Sigmoid colon (tissue), 7 donors: ENCODE results near the gene KEAP1. TPM values are rescaled to one million over a fixed set of nuclear protein-coding genes. Genes with fewer than 3 reads are reported as not detected.

Experiments
- DNase-seq: peaks from one replicate; pipeline ENCODE4 v3.0.0-alpha.2; 2019
- H3K27ac ChIP-seq, 4 donors: fragments of 200-600 bp; sonication (generic); one replicate each; pipeline ENCODE4 v1.5.1; 2016 to 2019; ENCODE audit warnings: mild to moderate bottlenecking in 1 of 4
- H3K27me3 ChIP-seq, 3 donors: fragments of 200-600 bp; sonication (generic); one replicate each; pipeline ENCODE4 v1.5.1; 2019; ENCODE audit warnings: mild to moderate bottlenecking in 1 of 3
- H3K36me3 ChIP-seq, 4 donors: fragments of 200-600 bp; sonication (generic); one replicate each; pipeline ENCODE4 v1.5.1; 2016 to 2019
- H3K4me1 ChIP-seq, 4 donors: fragments of 200-600 bp; sonication (generic); one replicate each; pipeline ENCODE4 v1.5.1; 2017 to 2019
- H3K4me3 ChIP-seq, 4 donors: fragments of 200-600 bp; sonication (generic); one replicate each; pipeline ENCODE4 v1.5.1; 2017 to 2019; ENCODE audit warnings: mild to moderate bottlenecking in 2 of 4, moderate library complexity in 1 of 4
- H3K9me3 ChIP-seq, 4 donors: fragments of 200-600 bp in 3 of 4; sonication (generic) in 3 of 4; one replicate each; pipeline versions ENCODE4 v1.5.1 to v1.6.1; 2013 to 2019
- CTCF ChIP-seq, 4 experiments: fragments of 450-650 bp in 3 of 4; fragments of 200-600 bp in 1 of 4; IDR thresholded peaks; one replicate each; pipeline ENCODE4 v1.5.1; 2016 to 2019; ENCODE audit warnings: antibody characterized with exemption in 4 of 4, mild to moderate bottlenecking in 3 of 4, moderate library complexity in 2 of 4
- EP300 ChIP-seq, 4 donors: sonication (generic); formaldehyde crosslinking; IDR thresholded peaks; one replicate each; pipeline ENCODE4 v1.6.1; 2017; ENCODE audit warnings: antibody characterized with exemption in 4 of 4
- POLR2A ChIP-seq, 2 donors: fragments of 450-650 bp; IDR thresholded peaks; one replicate each; pipeline ENCODE4 v1.6.1; 2016; ENCODE audit warnings: antibody characterized with exemption in 2 of 2, mild to moderate bottlenecking in 2 of 2, moderate library complexity in 2 of 2
- POLR2AphosphoS5 ChIP-seq, 4 donors: sonication (generic); formaldehyde crosslinking; IDR thresholded peaks; one replicate each; pipeline ENCODE4 v1.6.1; 2017; ENCODE audit warnings: antibody characterized with exemption in 4 of 4
- WGBS, 2 donors: extraction: QIAGEN DNeasy Blood & Tissue Kit; methylation state at CpG; one replicate each; pipeline ENCODE4 v1.1.7; 2013; 5-methylcytosine and 5-hydroxymethylcytosine counted together
- intact Hi-C: fragments of 100-400 bp; cut with DNase I; formaldehyde crosslinking; loops from one replicate; pipeline ENCODE4 v1.15.1; 2023
- polyA plus RNA-seq, 3 donors: library from polyadenylated mRNA; stranded (reverse); fragments of 200-250 nt; gene quantifications; one replicate each; pipeline ENCODE4 v1.2.3, GENCODE V29; 2013
- total RNA-seq, 4 donors: library from RNA; depleted of rRNA; stranded (reverse); fragments of >200 nt; gene quantifications; one replicate each; pipeline ENCODE4 v1.1.0, GENCODE V29; 2016
- donor health status: healthy with polysubstance abuse.
- donor health status: Bipolar disorder and iron deficiency.
- donor health status: healthy.

Gene KEAP1
- total and polyA plus RNA-seq, 7 donors, result 43.2 to 67.8 (median 50.5) TPM

GRCh38 chr19:10516671-10517286 lies 13.6 kb upstream of the KEAP1 start:
- intact Hi-C loops, result loop anchor here (2.0 kb wide), 1 partner anchor 20 kb away; no protein-coding TSS in a partner anchor
- Histone ChIP-seq H3K4me1 (peaks cover 0 to 35% (median 21%) of the 10 kb centered on the region in 4 donors), H3K4me3 (peak overlapping the region in 3 of 4 donors; percentile 1 to 36 (median 28)), H3K27ac (no peak overlapping the region), H3K36me3 (no peaks in the 10 kb centered on the region), H3K27me3 (peaks cover 51 to 88% (median 85%) of the 10 kb centered on the region in 3 donors), H3K9me3 (no peaks in the 10 kb centered on the region)
- no peak for TF ChIP-seq CTCF (IDR thresholded peaks at IDR 0.05)
- DNase-seq, result no peak
- WGBS, 2 donors, result 47 to 50% methylated on average over 10 of the region's 10 CpGs

GRCh38 chr19:10516064-10516385 lies 12.9 kb upstream of the KEAP1 start:
- Histone ChIP-seq H3K27me3 (peaks cover 51 to 96% (median 85%) of the 10 kb centered on the region in 3 donors), H3K9me3 (no peaks in the 10 kb centered on the region), H3K4me3 (no peak overlapping the region), H3K27ac (no peak overlapping the region), H3K36me3 (no peaks in the 10 kb centered on the region), H3K4me1 (peaks cover 0 to 35% (median 21%) of the 10 kb centered on the region in 4 donors)
- no peak for DNase-seq
- intact Hi-C loops, result loop anchor here (2.0 kb wide), 1 partner anchor 21 kb away; no protein-coding TSS in a partner anchor
- 90 to 91% methylated on average over 5 of the region's 5 CpGs for WGBS, 2 donors
- TF ChIP-seq POLR2A (IDR thresholded peaks at IDR 0.05), result no peak

GRCh38 chr19:10514211-10515145 lies 11.3 kb upstream of the KEAP1 start:
- WGBS, 2 donors, result 6 to 7% methylated on average over 107 of the region's 107 CpGs
- TF ChIP-seq EP300 (IDR thresholded peaks at IDR 0.05) (no peak), POLR2A (IDR thresholded peaks at IDR 0.05) (no peak), CTCF (IDR thresholded peaks at IDR 0.05) (no peak), POLR2AphosphoS5 (IDR thresholded peaks at IDR 0.05) (no peak)
- intact Hi-C loops, result no loop called here
- peaks cover 55 to 100% (median 81%) of the 10 kb centered on the region in 3 donors for H3K27me3 ChIP-seq
- no peak overlapping the region for H3K27ac ChIP-seq
- no peaks in the 10 kb centered on the region for H3K9me3 ChIP-seq
- no peak for DNase-seq
- H3K36me3 ChIP-seq, result no peaks in the 10 kb centered on the region
- no peak overlapping the region for H3K4me3 ChIP-seq
- peaks cover 0 to 35% (median 21%) of the 10 kb centered on the region in 4 donors for H3K4me1 ChIP-seq

GRCh38 chr19:10513223-10513622 lies 10.1 kb upstream of the KEAP1 start:
- 79 to 83% methylated on average over 7 of the region's 7 CpGs for WGBS, 2 donors
- H3K27ac ChIP-seq, result no peak overlapping the region
- no peak for DNase-seq
- H3K27me3 ChIP-seq, result peaks cover 50 to 99% (median 78%) of the 10 kb centered on the region in 3 donors
- intact Hi-C loops, result no loop called here
- no peaks in the 10 kb centered on the region for H3K36me3 ChIP-seq
- no peak overlapping the region for H3K4me3 ChIP-seq
- no peak for TF ChIP-seq POLR2A (IDR thresholded peaks at IDR 0.05)
- no peak for TF ChIP-seq POLR2AphosphoS5 (IDR thresholded peaks at IDR 0.05)
- TF ChIP-seq CTCF (IDR thresholded peaks at IDR 0.05), result no peak
- no peak for TF ChIP-seq EP300 (IDR thresholded peaks at IDR 0.05)
- peaks cover 0 to 30% (median 17%) of the 10 kb centered on the region in 4 donors for H3K4me1 ChIP-seq
- no peaks in the 10 kb centered on the region for H3K9me3 ChIP-seq

- H3K27me3 ChIP-seq, result peaks cover 33 to 70% (median 52%) of the 10 kb centered on the region in 3 donors
- TF ChIP-seq EP300 (IDR thresholded peaks at IDR 0.05), result no peak
- TF ChIP-seq POLR2AphosphoS5 (IDR thresholded peaks at IDR 0.05), result no peak
- TF ChIP-seq CTCF (IDR thresholded peaks at IDR 0.05), result peak in 3 of 4 experiments; percentile 23 to 52 (median 27)
- no peak for TF ChIP-seq POLR2A (IDR thresholded peaks at IDR 0.05)
Measured at GRCh38 chr19:10510301-10510802, 7.2 kb upstream of the KEAP1 start.

More at GRCh38 chr19:10510301-10510802, 7.2 kb upstream of the KEAP1 start:
- no peaks in the 10 kb centered on the region for H3K36me3 ChIP-seq
- no peaks in the 10 kb centered on the region for H3K9me3 ChIP-seq
- DNase-seq, result no peak
- H3K4me1 ChIP-seq, result peaks cover 0 to 14% (median 7%) of the 10 kb centered on the region in 4 donors
- intact Hi-C loops, result no loop called here
- no peak overlapping the region for H3K4me3 ChIP-seq
- 4 to 6% methylated on average over 15 of the region's 15 CpGs for WGBS, 2 donors
- no peak overlapping the region for H3K27ac ChIP-seq
